ENCODE measurements around the gene OPTC.

Gene OPTC

DNA sequence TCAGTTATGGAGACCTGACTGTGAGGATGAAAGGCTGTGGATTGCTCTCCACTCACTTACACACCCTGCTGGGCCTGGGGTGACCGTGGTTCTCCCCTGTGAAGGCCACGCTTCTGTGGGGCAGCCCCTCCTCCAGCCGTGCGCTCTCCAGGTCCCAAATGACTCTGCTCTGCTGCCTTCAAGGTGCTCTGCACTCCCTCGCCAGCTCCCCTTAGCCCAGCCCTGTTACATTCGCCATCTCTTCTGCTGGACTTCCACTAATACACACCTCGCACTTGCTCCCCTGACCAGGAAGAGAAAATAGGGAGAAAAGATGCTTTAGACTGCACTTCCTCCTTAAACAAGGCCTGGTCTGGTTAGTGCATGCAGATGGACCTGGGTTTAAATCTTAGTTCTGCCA lies 24.6 kb downstream of the OPTC start:
- no peak for DNase-seq

- DNase-seq: no peak
These were observed 25.3 kb downstream of the OPTC start for GRCh38 chr1:203519053-203519840.

DNA sequence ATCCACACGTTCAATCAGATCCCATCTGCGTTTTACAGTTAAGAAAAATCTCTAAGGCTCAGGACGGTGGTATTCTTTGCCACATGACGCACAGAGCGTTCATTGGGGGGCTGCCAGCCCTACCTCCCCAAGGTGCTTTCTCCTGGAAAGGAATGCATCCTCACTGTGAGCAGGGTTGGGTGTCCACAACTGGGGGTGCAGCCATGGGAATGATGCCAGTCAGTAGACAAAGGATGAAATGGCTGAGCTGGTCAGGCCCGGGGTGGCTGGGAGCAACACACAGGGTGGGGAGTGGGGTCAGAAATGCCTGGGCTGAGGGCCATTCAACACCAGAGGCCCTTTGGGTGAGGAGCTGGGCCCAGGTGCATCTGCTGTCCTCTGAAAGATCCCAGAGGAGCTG lies 25.9 kb downstream of the OPTC start:
- no peak for DNase-seq

GRCh38 chr1:203520315-203520714 lies 26.4 kb downstream of the OPTC start:
- DNase-seq: no peak

DNA sequence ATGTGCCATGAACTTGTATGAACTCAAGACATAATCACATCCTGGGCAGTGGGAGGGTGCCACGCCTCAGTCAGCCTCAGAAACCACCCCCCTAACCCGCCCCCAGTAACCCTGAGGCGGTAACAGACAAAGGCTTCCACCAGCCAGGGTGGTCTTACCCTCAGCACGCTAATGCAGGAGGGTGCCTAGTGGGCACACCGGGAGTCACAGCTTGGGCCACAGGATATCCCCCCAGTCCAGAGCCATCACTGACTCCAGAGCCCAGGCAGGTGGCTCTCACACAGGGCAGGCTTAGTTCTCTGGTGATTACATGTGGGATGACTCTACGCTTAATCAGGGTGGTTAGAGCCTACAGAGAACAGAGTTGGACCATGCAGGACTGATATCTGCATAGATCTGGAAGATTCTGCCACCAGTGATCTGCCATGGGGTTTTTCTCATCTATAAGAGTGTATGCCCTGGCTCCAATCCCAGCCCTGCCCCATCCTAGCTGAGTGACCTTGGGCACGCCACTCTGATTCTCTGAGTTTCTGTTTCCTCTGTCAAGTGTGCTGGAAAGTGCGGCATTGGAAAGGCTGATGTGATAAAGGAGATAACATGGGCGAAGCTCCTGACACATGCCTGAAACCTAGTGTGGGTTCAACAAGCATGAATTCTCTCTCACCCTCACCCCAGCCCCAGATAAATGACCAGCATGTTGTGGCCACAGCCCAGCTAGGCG lies 27.3 kb downstream of the OPTC start:
- DNase-seq: no peak

GRCh38 chr1:203521812-203522211 lies 27.9 kb downstream of the OPTC start:
- DNase-seq: no peak

- peak; percentile 80 for DNase-seq
These were observed 28.3 kb downstream of the OPTC start for GRCh38 chr1:203522237-203522636.

DNA sequence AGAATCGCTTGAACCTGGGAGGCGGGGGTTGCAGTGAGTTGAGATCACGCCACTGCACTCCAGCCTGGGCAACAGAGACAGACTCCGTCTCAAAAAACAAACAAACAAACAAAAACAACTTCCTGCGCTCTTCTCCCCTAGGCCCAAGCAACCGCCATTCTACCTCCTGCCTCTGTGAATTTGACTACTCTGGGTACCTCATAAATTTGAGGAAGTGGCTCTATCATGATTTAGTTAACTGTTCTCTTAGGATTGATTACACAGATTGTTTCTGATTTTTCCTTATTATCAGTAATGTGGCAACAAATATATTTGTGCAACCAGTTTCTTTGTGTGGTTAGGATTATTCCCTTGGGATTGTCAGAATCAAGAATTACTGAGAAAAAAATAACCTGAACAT lies 29.7 kb downstream of the OPTC start:
- DNase-seq: no peak

DNA sequence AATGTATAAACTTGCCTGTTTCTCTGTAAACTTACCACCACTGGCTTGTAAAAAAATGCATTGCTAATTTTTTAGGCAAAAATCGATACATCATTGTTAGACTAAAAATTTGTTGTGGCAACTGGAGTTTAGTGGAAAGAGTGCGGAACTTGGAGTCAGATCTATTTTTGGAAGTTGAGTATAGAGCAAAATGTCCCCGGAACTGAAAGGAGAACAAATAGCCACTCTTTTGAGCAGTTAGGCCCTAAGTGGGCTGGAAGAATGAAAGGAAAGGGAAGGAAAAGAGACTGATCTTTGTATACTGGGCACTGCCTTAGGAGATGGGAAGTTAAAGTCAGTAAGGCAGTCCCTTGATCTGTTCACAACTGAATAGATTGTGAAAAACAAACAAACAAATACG lies 30.2 kb downstream of the OPTC start:
- DNase-seq: no peak

DNA sequence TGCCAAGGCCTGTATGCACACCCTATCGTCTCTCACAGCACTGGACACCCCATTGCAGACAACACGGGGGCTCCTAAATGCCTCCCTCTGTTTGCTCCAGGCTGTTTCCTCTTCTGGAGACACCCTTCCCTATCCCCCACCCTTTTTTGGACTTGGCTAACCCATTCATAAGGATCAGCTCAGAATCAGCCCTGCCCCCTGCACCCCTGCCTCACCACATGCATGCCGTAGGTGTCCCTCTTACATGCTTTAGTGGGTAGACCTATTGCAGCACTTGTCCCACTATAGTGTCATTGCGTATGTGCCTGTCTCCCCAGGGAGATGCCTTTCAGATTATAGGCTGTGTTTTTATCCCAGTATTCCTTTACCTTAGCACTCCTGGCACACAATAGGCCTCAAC lies 30.9 kb downstream of the OPTC start:
- no peak for DNase-seq

DNA sequence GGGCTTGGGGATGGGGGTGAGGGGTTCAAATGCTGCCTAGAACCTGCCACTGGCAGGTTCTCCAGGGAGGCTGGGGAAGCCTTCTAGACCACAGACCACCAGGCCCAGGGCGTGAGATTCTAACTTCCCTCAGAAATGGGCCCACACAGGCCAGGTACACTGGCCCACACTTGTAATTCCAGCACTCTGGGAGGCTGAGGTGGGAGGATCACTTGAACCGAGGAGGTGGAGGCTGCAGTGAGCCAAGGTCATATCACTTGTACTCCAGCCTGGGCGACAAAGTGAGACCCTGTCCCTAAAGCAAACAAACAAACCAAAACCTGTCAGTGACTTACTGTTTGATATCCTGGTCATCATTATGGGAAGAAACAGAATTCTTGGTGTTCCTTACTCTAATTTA lies 31.7 kb downstream of the OPTC start:
- DNase-seq: no peak

GRCh38 chr1:203526130-203526529 lies 32.2 kb downstream of the OPTC start:
- no peak for DNase-seq

DNA sequence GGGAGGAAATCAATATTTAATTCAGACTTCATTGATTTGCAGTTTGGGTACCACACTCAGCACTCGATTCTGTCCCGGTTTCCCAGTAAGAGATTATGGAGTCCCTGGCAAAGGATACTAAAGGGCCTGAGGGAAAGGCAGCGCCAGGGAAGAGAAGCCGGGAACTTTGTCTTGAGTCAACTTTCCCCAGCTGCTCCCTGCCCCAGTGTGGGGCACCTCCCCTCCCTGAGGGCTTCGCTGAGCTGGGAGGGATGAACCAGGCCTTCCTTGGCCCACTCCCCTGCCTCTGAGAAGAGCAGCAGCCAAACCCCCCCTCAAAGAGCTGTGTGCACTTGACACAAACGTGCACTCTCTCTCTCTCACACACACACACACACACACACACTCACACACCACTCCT lies 32.6 kb downstream of the OPTC start:
- no peak for DNase-seq

- DNase-seq: no peak
These were observed 33.1 kb downstream of the OPTC start for GRCh38 chr1:203527013-203527412.

- DNase-seq: no peak
These were observed 34.1 kb downstream of the OPTC start for GRCh38 chr1:203528063-203528462.

GRCh38 chr1:203528976-203529835 lies 35.3 kb downstream of the OPTC start:
- no peak for DNase-seq

GRCh38 chr1:203531063-203531462 lies 37.1 kb downstream of the OPTC start:
- DNase-seq: no peak

DNA sequence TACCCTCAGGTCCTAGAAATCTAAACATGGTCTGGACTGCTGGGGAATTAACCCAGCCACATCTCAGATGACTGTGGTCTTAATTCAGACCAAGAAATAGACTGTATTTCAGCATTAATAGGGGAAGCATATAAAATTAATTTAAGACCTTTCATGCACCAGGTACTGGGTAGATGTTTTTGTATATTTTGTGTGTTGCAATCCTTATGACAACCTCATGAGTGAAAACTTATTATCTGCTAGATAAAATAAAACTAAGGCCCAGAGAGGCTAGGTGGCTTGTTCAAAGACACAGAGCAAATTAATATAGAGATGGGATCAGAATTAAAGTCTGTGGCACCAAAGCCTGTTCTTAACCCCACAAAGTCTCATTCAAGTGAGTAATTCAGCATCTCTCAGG lies 40.1 kb downstream of the OPTC start:
- no peak for DNase-seq

- DNase-seq: no peak
These were observed 40.6 kb downstream of the OPTC start for GRCh38 chr1:203534526-203534925.

DNA sequence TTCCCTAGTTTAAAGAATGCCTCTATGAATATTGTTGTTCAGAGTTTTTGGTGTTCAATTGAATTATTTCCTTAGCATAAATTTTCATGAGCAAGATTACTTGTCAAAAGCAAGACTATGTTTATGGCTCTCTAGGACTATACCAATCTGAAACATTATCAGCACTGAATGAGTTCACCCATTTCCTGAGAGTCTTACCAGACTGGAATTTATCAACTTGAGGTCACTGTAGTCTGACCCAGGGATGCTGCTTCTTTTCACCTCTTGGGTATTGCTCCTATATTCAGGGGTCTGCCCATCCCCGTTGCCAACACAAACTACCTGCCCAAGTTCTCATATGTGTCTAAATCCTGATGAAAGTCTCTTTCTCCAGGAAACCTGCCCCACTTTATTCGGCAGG lies 42.6 kb downstream of the OPTC start:
- no peak for DNase-seq

- DNase-seq: no peak
These were observed 43.1 kb downstream of the OPTC start for GRCh38 chr1:203536980-203537455.

- DNase-seq: no peak
These were observed 44.0 kb downstream of the OPTC start for GRCh38 chr1:203537806-203538464.

GRCh38 chr1:203538726-203539125 lies 44.8 kb downstream of the OPTC start:
- no peak for DNase-seq

Data from NCI-H1105 treated with DMSO at 0.1 percent for 48 hours (cell line).